HG03460 (cell line): ENCODE data around the gene GALNT2.

ENCODE experiments used
- ATAC-seq: cut with Tn5 transposase; IDR thresholded peaks from one replicate; pipeline ENCODE4 v1.9.1; 2021; ENCODE audit not compliant: unreplicated experiment

The GALNT2 gene

DNA sequence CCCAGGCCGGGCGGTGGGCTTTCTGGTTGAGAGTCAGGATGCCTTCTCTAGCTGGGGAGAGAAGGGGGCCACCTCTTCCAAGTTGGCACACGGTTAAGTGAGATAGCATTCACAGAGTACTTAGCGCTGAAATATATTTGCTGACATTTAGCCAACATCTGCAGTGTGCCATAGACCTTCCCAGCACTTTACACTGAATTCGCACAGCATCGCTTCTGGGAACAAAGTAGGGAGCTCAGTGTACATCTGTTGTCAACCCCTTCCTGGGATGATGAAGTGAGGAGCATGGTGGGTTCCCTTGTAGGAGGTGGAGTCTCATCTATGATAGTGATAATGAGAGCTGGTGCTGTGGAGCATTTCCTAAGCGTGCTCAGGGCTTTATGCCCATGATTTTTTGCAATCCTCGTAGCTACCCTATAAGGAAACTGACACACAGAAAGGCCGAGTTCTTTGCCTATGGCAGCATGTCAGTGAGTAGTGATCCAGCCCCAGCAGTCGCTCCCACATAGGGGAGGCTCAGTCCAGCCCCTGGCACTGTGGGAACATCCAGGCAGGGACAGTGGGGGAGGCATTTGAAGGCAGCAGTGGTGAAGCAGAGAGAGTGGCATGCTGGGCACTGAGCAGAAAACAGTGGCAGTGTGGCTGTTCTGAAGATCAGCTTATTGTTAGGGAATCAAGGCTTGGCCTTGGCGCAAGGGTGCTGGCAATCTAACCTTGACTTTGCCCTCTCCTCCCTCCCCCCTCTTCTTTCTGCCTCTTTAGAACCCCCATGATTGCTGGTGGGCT lies 182.8 kb downstream of the GALNT2 start:
- ATAC-seq, result no peak

- no peak for ATAC-seq
Measured at GRCh38 chr1:230250666-230251065, 183.6 kb downstream of the GALNT2 start.

GRCh38 chr1:230251644-230252191 lies 184.7 kb downstream of the GALNT2 start:
- peak; percentile 70 for ATAC-seq

DNA sequence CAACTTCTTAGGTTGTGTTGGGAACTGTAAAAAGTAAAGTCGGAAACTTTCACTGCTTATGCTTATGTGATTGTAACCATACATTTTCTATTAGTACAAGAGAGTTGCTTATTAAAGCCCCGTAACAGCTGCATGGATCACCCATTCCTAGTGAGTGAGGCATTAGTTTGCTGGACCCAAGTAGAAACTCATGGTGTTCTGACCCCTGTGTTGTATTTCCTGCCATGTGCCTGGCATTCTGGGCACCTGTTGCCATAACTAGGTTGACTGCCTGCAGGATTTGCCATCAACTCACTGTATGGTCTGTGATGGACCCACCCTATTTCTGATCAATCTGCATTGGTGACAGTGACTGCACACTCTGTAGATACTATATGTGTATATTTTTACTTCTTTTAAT lies 186.1 kb downstream of the GALNT2 start:
- ATAC-seq, result no peak

DNA sequence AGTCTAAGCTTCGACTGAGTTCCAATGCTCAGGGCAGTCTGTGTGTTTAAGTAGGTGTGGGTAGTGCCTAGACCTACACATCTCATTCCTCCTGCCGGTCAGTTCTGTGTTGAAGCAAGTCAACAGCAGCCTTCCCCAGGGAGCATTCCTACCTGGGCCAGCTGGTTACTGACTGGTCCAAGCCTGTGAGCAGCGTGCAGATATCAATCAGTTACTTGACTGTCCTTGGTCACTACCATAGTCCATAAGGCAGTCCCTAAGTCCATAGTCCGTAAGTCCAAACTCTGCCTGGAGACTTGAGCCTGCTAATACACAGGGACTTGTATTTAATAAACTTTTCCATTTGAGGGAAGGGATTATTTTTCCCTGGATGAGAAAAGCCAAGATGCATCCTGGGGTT lies 187.2 kb downstream of the GALNT2 start:
- ATAC-seq, result no peak

- ATAC-seq, result no peak
Measured at GRCh38 chr1:230255116-230255515, 188.1 kb downstream of the GALNT2 start.

- no peak for ATAC-seq
Measured at GRCh38 chr1:230255991-230256390, 189.0 kb downstream of the GALNT2 start.

DNA sequence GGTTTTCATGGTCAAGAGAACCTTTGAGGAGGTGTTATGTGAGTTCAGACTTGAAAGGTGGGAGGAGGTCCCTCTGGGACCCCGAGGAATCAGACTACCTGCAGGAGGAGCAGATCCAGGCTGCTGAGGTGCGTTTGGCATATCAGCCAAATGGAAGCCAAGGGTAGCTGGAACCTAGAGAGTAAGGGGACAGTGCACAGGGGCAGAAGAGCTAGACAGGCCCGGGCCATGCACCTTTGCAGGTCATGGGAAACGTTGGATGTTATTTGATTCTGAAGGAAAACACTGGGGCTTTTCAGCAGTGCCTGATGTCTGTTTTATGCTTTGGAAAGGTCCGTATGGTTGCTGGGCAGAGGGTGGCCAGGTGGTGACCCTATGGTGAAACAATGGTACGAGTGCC lies 189.9 kb downstream of the GALNT2 start:
- ATAC-seq, result no peak

DNA sequence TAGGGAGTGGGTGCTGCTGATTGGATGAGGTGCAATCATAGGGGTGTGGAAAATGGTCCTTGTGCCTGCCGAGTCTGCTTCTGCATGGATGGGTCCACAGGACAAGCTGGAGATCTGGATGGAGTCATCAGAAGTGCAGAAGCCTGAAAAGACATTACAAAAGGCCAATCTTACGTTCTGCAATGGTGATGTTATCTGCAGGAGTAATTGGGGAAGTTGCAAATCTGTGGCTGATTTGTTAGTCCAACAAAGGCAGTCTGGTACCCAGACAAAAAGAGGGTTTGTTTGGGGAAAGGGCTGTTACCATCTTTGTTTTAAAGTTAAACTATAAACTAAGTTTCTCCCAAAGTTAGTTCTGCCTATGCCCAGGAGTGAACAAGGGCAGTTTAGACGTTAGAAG lies 192.6 kb downstream of the GALNT2 start:
- no peak for ATAC-seq

DNA sequence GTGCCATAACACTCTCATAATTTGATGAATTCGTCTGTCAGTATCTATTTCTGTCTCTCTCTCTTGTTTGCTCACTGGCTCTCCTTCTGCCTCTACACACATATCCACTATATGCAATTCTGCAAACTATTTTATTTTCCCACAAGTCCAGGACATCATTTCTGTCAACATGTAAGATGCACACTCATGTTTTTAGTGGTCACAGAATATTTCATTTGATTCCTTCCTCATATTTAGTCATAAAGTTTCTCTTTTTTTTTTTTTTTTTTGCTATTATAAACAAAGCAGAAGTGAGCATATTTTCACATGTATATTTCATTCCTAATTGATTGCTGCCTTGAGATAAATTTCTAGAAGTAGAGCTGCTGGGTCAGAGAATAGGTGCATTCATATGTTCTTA lies 193.8 kb downstream of the GALNT2 start:
- no peak for ATAC-seq

DNA sequence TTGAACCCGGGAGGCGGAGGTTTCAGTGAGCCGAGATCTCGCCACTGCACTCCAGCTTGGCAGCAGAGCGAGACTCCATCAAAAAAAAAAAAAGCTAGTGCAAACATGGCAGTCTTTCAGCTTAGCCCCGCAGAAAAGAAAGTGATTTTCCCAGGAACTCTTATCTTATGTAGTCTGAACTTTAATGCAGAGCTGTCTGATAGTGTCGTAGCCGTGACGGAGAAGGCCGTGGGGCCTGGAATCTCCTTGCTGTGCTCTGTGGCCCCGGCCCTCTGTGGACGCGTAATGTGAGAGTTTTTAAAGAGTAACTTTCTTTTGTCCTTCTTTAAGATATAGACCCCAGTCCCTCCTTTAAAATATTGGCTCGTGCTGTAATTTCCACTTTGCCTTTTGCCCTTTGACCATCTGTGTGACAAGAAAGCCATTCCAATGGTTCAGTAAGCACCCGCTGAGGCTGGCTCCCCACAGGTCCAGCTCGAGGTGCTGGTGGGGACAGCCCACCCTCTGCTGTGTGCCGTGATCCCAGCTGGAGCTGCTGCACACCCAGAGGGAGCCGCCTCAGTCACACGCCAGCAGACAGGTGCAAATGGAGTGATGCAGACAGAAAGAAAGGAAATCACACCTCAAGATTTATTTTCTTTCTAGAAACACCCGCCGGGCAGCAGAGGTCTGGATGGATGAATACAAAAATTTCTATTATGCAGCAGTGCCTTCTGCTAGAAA lies 195.1 kb downstream of the GALNT2 start:
- no peak for ATAC-seq

DNA sequence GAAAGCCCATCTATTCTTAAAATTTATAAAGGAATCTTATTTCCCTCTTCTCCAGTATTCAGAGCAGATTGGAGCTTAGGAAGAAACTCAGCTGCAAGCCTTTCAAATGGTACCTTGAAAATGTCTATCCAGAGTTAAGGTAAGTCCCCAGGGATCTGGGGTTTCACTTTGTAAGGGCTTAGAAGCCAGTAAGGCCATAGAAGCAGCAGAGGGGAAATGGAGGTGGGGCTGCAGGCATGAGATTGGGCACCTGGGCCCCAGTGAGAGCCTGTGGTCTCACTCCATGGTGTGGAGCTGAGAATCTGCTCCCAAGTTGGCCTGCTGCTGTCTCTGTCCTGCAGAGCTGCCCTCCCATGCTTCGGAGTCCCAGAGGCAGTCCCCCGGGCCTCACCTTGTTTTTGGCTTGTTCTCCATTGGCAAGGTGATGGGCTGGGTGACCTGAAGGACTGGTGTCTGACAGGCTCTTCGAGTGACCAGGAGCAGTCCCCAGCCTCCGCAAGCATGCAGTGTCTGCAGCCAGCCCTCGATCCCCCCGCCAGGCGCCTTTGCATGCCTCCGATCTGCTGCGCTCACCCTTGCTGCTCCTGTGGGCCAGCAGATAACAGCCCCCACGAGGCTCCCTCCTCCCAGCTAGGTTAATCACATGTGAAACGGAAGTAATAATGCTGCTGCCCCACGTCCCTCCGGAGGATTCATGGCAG lies 196.0 kb downstream of the GALNT2 start:
- no peak for ATAC-seq

- ATAC-seq, result no peak
Measured at GRCh38 chr1:230263568-230264195, 196.6 kb downstream of the GALNT2 start.

- ATAC-seq, result no peak
Measured at GRCh38 chr1:230264342-230264741, 197.3 kb downstream of the GALNT2 start.

- ATAC-seq, result no peak
Measured at GRCh38 chr1:230265200-230266115, 198.4 kb downstream of the GALNT2 start.

DNA sequence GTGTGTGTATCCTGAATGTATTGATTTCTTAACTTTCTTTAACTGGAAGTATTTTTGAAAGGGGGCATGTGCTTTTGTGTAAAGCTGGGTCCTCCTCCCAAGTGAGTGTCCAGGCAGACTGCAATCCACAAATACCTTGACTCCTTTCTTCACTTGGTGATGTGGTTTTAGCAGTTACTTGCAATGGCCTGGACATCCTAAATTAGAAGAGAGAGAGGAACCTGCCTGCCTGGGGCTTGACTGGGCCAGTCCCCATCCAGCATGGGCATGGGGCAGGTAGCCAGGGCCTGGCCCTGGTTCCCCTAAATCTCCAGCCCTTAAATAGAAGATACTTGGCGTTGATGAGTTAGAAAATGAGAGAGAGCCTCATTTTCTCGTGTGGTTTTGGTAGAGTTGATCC lies 199.4 kb downstream of the GALNT2 start:
- no peak for ATAC-seq

DNA sequence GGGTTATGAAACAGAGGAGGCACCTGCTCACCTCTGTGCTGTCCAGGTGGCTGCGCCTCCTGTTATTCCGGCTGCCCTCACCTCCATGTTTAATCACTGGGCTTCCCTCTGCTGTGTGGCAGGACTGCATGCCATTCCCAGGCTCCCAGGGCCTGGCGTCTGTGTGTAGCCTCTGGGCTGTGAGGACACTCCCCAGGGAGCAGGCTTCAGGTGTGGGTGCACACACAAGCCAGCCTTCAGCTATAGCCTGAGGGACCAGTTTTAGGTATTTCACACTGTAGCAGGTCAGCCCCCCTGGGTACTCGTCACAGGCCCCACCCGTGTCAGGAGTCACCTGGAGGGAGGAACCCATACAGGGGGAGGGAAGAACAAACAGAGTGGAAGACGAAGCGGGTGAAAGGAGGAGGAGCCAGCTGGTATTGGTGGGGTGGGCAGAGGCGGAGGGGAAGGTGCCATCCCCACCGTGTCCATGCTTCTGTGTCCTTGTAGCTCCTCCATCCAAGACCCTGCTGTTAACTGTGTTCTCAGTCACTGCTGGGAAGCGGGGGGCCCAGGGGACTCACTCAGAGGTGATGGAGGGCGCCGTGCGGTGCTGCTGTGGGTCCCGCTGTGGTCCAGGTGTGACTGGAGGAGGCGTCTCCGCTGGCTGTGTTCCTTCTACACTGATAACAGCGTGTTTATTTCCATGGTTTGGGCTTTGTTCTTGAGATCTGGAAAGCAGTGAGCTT lies 200.5 kb downstream of the GALNT2 start:
- no peak for ATAC-seq

DNA sequence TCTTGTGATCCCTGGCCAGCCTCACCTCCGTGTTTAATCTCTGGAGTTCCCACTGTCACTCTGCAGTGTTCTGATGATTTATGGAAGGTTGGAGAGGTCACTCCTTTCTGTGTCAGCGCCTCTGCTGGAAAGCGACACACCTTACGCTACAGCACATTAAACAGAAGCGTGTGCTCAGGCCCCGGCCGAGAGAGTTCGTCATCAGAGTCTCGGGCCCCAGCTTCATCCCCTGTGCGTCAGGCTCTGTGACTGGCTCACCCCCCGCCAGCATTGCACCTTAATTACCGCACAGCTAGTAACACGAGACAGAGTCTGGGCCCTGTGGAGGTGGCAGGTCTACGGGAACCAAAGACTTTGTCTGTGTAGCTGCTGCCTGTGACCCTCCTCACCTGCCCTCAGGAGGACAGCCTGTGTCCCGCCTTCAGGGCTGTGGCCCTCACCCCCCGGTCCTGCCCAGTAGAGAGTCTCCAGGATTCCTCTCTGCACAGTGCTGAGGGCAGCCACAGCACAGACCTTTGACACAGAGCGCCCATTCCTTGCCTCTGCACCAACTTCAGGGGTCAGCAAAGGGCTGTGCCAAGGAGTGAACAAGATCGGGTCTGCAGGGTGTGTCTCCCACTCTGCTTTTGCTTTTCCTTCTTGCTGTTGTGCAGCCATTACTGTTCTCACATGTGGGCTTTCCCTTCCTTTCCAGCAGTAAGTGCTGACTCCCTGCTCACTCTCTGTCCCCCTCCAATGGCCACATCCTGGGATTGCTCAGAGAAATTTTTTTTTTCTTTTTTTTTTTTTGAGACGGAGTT lies 201.5 kb downstream of the GALNT2 start:
- ATAC-seq, result no peak

- ATAC-seq, result peak; percentile 7
Measured at GRCh38 chr1:230270185-230270558, 203.1 kb downstream of the GALNT2 start.
